Activated T-helper 1 cell treated with anti-CD3 and anti-CD28 coated beads, Interleukin-2, amount 50 U/mL, for 16 hours (primary cell): Measurements from ENCODE around the gene SF3B3.

Experiments
- DNase-seq, 2 donors: peaks; one replicate each; pipeline ENCODE4 v3.0.0-alpha.2; 2020; ENCODE audit warnings: low read depth in 1 of 2, low spot score in 1 of 2

The SF3B3 gene

GRCh38 chr16:70523743-70524398 lies at the start of gene SF3B3:
Gene SF3B3 (plus strand): TSS chr16:70523816. CDS start chr16:70526657, 2,841 bp downstream.
- peak; percentile 47 to 57 for DNase-seq

GRCh38 chr16:70474320-70475053 lies 49.1 kb upstream of the SF3B3 start:
- DNase-seq, result no peak

GRCh38 chr16:70475054-70475871 lies 48.4 kb upstream of the SF3B3 start:
- DNase-seq, result no peak

- no peak for DNase-seq
Measured at GRCh38 chr16:70476272-70477020, 47.2 kb upstream of the SF3B3 start.

- DNase-seq, result no peak
Measured at GRCh38 chr16:70478169-70478568, 45.4 kb upstream of the SF3B3 start.

- no peak for DNase-seq
Measured at GRCh38 chr16:70478912-70479341, 44.7 kb upstream of the SF3B3 start.

GRCh38 chr16:70480127-70481105 lies 43.2 kb upstream of the SF3B3 start:
- DNase-seq, result no peak

- no peak for DNase-seq
Measured at GRCh38 chr16:70481929-70482536, 41.6 kb upstream of the SF3B3 start.

GRCh38 chr16:70482624-70483023 lies 41.0 kb upstream of the SF3B3 start:
- DNase-seq, result no peak

- DNase-seq, result no peak
Measured at GRCh38 chr16:70483426-70483825, 40.2 kb upstream of the SF3B3 start.

- DNase-seq, result no peak
Measured at GRCh38 chr16:70484867-70485266, 38.7 kb upstream of the SF3B3 start.

- DNase-seq, result no peak
Measured at GRCh38 chr16:70490261-70490660, 33.4 kb upstream of the SF3B3 start.

GRCh38 chr16:70493802-70494201 lies 29.8 kb upstream of the SF3B3 start:
- DNase-seq, result no peak

GRCh38 chr16:70494202-70494770 lies 29.3 kb upstream of the SF3B3 start:
- no peak for DNase-seq

GRCh38 chr16:70494777-70495176 lies 28.8 kb upstream of the SF3B3 start:
- DNase-seq, result no peak

GRCh38 chr16:70495425-70496182 lies 28.0 kb upstream of the SF3B3 start:
- DNase-seq, result no peak

- no peak for DNase-seq
Measured at GRCh38 chr16:70496513-70496912, 27.1 kb upstream of the SF3B3 start.

- no peak for DNase-seq
Measured at GRCh38 chr16:70508752-70509151, 14.9 kb upstream of the SF3B3 start.
